NCI-H187 treated with DMSO at 0.1 percent for 48 hours (cell line): ENCODE measurements around the gene KMT2D.
A peak's percentile ranks its signal among the peaks of the same experiment; 100 is the strongest.
"Not testable (repeated sequence)": the region's sequence is repeated elsewhere in the genome, so short reads cannot be mapped to it uniquely, and the experiment has no call there.

ENCODE experiments used
- DNase-seq: peaks from one replicate; lab custom pipeline; 2025; lab: John Stamatoyannopoulos, UW

KMT2D gene

DNA sequence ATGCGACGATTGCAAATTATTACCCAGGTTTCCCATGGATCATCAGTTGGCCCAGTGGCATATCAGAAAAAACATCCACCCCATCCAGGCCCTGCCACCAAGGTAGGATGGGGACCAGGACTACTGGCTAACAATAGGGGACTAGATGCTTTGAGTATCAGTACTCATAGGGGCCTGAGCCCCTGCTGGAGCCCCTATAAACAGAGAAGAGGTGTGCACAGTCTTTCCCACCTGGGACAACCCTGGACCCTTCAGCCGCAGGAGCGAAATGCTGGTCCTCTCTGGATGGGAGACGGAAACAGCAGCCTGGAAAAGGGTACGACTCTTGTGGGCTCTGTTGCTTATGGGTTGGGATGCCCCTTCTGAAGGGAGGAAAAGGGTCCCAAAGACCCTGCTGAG lies 28.3 kb upstream of the KMT2D start:
- no peak for DNase-seq

DNA sequence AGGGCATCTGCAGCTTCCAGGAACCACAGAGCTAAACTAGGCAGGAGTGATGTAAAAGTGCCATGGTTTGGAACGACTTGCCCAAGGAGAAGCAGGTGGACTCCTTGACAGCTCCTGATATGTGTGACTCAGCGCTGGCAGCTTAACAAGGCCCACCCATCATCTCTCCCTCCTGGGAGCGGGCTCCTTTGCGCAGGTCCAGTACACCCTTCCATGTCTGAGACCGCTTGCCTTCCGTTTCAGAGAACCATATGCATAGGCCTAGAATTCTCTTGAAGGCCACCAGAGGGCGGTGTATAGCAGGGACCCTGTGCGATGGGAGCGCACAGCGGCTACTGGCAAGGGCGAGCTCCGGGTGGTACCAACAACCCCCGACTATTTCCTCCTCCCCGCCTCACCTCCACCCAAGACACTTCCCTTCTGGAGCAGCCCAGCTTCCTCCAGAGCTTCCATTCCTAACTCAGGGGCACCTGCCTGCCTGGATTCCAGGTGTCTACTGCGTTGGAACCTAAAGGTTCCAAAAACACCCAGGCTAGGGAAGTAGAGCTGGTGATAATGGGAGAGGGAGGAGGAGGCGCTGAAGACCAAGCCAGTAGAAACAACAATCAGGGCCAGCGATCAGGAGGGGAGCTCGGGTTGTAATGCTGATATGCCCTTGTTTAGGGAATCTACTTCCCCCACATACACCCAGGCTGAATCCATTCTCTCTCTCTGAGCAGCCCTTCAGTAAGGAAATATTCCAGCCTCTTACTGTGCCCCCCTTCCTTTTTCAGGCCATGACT lies 27.7 kb upstream of the KMT2D start:
- peak; percentile 51 for DNase-seq

- DNase-seq = no peak
These were observed 25.5 kb upstream of the KMT2D start for GRCh38 chr12:49086116-49086515.

DNA sequence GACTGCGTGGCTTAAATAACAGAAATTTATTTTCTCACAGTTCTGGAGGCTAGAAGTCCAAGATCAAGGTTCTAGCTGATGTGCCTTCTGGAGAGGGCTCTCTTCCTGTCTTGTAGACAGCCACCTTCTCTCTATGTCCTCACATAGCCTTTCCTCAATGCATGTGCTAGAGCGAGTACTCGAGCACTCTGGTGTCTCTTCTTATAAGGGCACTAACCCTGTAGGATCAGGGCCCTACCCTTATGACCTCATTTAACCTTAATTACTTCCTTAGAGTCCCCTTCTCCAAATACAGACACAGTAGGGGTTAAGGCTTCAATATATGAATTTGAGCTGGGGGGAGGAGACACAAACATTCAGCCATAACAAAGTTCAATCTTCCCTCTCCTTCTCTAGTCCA lies 23.8 kb upstream of the KMT2D start:
- DNase-seq = no peak

DNA sequence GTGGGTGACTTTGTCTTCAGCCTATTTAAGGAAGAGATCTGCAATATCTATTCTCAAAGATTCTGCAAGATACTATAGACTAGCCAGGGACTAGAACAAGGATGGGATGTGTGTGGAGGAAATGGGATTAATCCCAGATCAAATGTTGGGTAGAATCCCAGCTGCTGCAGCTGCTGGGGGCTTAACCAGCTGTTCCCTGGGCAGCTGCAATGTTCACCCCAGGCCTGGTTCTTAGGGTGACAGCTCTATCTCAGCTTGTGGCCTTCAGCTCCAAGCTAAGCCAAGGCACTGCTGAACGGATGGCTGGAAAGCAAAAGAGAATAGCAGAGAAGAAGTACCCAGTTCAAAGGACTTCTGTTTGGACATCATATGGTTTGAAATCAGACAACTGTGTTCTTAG lies 19.2 kb upstream of the KMT2D start:
- no peak for DNase-seq

DNA sequence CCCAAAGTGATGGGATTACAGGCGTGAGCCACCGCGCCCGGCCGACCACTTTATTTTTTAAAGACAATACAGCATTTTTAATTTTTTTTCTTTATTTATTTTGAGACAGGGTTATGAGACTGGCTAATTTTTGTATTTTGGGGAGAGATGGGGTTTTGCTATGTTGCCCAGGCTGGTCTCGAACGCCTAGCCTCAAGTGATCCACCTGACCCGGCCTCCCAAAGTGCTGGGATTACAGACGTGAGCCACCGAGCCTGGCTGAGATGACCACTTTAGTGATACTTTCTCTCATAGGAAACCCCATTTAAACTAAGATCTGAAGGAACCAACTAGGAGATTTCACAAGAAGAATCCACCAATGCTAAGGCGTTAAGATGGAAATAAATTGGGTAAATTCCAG lies 10.4 kb upstream of the KMT2D start:
- DNase-seq = no peak

DNA sequence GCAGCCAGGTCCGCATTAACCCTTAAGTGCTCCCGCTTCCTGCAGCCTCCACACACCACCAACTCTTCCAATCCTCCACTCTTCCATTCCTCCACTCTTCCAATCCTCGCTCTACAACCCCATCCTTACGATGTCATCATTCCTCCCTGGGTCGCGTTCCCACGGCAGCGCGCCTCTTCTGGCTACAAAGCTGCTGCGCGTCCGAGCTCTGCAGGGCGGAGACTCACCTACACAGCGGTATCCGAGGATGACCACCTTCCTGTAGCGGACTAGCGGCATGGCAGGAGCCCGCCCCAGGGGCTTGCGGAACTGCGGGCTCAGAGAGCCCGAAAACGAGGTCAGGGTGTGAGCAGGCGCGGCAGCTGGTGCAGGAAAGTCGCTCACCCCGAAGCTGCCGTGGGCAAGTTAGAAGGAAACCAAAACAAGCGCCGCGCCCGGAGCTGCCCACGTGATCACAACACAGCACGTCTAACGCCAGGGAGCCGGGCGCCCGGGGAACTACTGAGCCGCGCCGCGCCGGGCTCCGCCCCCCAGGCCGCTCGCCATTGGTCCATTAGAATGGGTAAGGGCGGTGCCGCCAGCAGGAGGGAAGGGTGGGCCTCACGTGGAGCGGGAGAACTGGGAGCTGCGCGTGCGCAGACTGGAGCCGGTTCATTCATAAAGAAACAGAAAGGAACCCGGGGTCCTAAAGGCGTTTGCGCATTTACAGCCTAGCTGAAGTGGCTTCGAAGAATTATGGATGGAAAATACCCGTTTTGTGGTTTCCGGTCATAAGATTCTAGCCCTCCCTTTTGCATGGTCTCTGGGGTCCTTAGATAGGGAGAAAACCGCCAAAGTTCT lies 9.1 kb upstream of the KMT2D start, which contains the start of gene RHEBL1:
Gene RHEBL1 (minus strand): TSS at position 473 of the 840 bp plus-strand sequence. CDS start 194 bp downstream, at position 279.
- DNase-seq = peak; percentile 95

GRCh38 chr12:49068879-49069506 lies 8.4 kb upstream of the KMT2D start:
- DNase-seq = no peak

DNA sequence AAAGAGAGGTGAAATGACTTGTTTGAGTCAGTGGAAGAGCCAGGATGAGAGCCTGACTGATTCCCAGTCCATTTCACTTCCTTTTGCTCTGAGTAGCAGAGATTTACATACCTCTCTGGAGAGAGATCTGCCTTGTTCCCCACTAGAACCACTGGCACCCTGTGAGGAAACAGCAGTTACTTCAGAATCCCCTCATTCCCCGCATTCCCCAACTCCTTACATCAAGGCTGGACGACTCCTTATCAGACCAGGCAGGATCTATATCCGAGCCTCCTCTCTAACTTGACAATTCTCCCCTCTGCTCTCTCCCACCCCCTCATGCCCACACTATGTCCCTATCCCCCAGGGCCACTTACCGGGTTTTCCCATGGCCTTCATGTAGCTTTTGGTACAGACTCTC lies 5.5 kb upstream of the KMT2D start:
- no peak for DNase-seq

- DNase-seq = no peak
These were observed 4.2 kb upstream of the KMT2D start for GRCh38 chr12:49064767-49065152.

- not testable (repeated sequence) for DNase-seq
These were observed 1.3 kb upstream of the KMT2D start for GRCh38 chr12:49061916-49062315.

GRCh38 chr12:49061157-49061650 lies 610 bp upstream of the KMT2D start:
- no peak for DNase-seq

GRCh38 chr12:49059299-49060171 lies 1.1 kb downstream of the KMT2D start:
- no peak for DNase-seq

DNA sequence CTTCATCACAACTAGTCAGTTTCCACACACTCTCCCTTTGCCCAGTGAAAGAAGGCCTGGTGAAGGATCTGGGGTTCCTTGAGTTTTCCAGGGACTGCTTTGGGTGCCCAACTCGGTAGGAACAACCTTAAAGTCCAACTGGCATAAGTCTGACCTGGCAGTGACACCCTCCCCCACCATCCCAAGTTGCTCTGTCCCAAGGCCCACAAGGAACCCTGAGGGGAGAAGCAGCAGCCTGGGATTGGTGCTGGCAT lies 1.6 kb downstream of the KMT2D start:
- no peak for DNase-seq

DNA sequence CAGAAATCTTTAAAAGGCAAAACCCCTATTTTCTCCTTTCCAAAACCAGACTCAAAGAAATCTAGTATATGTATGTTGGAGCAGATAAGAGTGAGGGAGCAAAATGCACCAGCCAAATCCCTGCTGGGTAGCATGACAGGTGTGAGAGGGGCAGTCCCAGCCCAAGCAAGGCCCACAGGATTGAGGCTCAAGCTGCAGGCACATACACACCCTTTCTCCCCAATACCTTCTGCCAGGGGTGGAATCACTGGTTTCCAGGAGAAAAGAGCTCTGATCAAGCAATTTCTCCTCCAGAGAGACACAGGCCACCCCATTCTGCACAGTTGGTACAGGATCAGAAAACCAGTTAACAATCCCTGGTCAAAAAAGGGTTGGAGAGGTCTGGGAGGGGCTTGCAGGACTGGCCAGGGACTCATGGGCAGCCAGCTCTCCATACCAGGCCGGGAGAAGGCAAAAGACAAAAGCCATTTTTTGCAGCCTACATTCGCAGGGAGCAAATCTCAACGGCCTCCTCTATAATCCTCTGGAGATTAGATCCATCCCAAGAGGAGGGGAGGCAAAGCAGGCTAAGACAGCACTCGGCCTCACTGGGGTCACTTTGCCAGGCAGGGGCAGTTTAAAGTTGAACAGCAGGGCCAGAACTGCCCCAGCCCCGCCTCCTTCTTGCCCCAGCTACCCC lies 2.1 kb downstream of the KMT2D start:
- DNase-seq = no peak

DNA sequence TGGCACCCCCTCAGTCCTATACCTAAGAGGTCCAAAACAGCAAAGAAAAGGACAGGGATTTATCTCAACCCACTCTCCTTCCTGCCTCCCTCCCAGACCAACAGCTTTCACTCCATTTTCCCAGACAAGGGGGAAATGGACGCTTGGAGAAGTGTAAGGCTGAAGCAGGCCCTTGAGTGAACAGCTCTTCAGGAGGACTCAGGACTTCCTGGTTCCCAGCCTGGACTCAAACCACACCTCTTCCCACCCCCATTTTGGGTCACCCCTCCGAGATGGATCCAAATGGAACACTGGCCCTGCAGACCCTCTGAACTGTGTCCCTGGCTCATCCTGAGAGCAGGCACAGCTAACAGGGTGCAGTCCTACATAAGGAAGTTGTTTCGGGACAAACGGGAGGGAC lies 2.7 kb downstream of the KMT2D start:
- DNase-seq = no peak

GRCh38 chr12:49055978-49056754 lies 4.4 kb downstream of the KMT2D start:
- no peak for DNase-seq

DNA sequence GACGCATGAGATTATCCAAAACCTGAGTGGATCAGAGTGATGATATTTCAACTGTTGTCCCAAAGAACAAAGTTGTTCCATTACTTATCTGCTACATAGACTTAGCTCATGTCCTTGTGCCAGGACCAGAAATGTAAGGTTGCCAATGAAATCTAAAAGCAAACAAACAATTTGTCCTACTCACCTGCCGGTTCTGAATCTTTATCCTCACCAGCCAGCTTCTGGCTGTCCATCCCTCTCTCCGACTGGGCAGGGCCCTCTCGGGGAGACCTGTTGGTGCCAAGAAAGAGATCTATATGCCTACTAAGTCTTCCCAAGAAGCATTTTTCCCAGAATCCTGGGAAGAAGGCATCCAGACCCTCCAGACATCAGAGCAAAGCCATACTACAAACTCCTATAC lies 5.5 kb downstream of the KMT2D start:
- DNase-seq = no peak

DNA sequence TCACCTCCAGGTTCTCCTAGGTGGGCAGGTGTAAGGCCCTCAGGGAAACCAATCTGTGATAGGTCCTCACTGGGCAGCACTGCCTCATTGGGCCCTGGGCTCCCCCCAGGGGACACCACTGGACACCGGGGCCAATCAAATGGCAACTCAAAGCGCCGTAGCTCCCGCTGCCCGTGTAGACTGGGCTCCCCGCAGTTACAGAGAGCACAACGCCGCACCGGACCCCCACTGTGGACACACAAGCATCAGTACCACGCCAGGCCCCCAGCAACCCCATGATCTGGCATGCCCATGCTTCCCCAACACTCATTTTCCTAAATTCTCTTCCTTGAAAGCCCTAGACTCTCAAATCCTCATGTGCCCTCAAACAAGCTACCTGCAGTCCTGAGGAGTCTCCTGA lies 6.1 kb downstream of the KMT2D start:
- DNase-seq = no peak

- DNase-seq = no peak
These were observed 6.5 kb downstream of the KMT2D start for GRCh38 chr12:49054096-49054495.
